HEK293 (cell line): ENCODE results near the gene DCLK1.
A peak's percentile ranks its signal among the peaks of the same experiment; 100 is the strongest.

ENCODE experiments used
- CTCF ChIA-PET: fragments of 350-600 bp; formaldehyde crosslinking; extraction: SDS; loops from one replicate; lab custom pipeline; 2021; ENCODE audit warnings: antibody characterized with exemption; lab: Yijun Ruan, JAX
- POLR2A ChIA-PET: fragments of 300-600 bp; formaldehyde crosslinking; extraction: SDS; loops from one replicate; lab custom pipeline; 2020; ENCODE audit warnings: antibody characterized with exemption, inconsistent platforms; lab: Yijun Ruan, JAX
- H3K27ac ChIP-seq: fragments of 200-500 bp; sonication (Bioruptor generic); 2 replicates; pipeline ENCODE4 v1.5.1; 2014; ENCODE audit warnings: low read depth, low read length, control low read depth, inconsistent platforms; ENCODE audit errors: extremely low read depth
- H3K36me3 ChIP-seq, 2 experiments: fragments of 200-500 bp in 1 of 2; sonication (Bioruptor generic) in 1 of 2; 1 replicate in 1 of 2; 2 replicates in 1 of 2; pipeline ENCODE4 v1.5.1; 2014 to 2017; ENCODE audit warnings: inconsistent platforms in 2 of 2, low read length in 2 of 2; ENCODE audit not compliant: control insufficient read depth in 2 of 2, insufficient read depth in 1 of 2
- H3K4me1 ChIP-seq: fragments of 200-500 bp; sonication (Bioruptor generic); 2 replicates; pipeline ENCODE4 v1.5.1; 2014; ENCODE audit warnings: mild to moderate bottlenecking, low read length, inconsistent platforms; ENCODE audit not compliant: control insufficient read depth, insufficient read depth
- H3K4me3 ChIP-seq: 2 replicates; pipeline ENCODE4 v1.5.1; 2011; ENCODE audit warnings: low read depth, mild to moderate bottlenecking, control low read depth, low read length, moderate library complexity
- H3K9me3 ChIP-seq: fragments of 200-500 bp; sonication (Bioruptor generic); 2 replicates; pipeline ENCODE4 v1.5.1; 2014; ENCODE audit warnings: low read depth, low read length, inconsistent platforms; ENCODE audit not compliant: control insufficient read depth, insufficient read depth
- GLI2 ChIP-seq: fragments of 450-650 bp; formaldehyde crosslinking; IDR thresholded peaks from 2 replicates; pipeline ENCODE4; 2017; ENCODE audit warnings: missing biosample characterization, missing genetic modification characterization, low read depth, borderline replicate concordance
- SP3 ChIP-seq: fragments of 450-650 bp; formaldehyde crosslinking; IDR thresholded peaks from 2 replicates; pipeline ENCODE4 v1.5.1; 2016; ENCODE audit warnings: missing biosample characterization, missing genetic modification characterization
- ZNF114 ChIP-seq: fragments of 450-650 bp; formaldehyde crosslinking; IDR thresholded peaks from 2 replicates; pipeline ENCODE4 v1.5.0; 2017; ENCODE audit warnings: missing biosample characterization, missing genetic modification characterization
- ZNF169 ChIP-seq: fragments of 450-650 bp; formaldehyde crosslinking; IDR thresholded peaks from 2 replicates; pipeline ENCODE4 v1.5.1; 2016; ENCODE audit warnings: missing biosample characterization, missing genetic modification characterization
- ZNF214 ChIP-seq: fragments of 450-650 bp; formaldehyde crosslinking; IDR thresholded peaks from 2 replicates; pipeline ENCODE4 v1.5.1; 2017; ENCODE audit warnings: missing biosample characterization, mild to moderate bottlenecking, missing genetic modification characterization, borderline replicate concordance
- ZNF266 ChIP-seq: fragments of 450-650 bp; formaldehyde crosslinking; IDR thresholded peaks from 2 replicates; pipeline ENCODE4 v1.5.1; 2016; ENCODE audit warnings: missing biosample characterization, missing genetic modification characterization, low read depth
- ZNF404 ChIP-seq: fragments of 450-650 bp; formaldehyde crosslinking; IDR thresholded peaks from 2 replicates; pipeline ENCODE4 v1.5.1; 2017; ENCODE audit warnings: missing biosample characterization, missing genetic modification characterization
- ZNF529 ChIP-seq: fragments of 450-650 bp; formaldehyde crosslinking; IDR thresholded peaks from 2 replicates; pipeline ENCODE4 v1.5.1; 2017; ENCODE audit warnings: missing genetic modification characterization, missing biosample characterization; ENCODE audit not compliant: insufficient replicate concordance
- ZNF555 ChIP-seq: fragments of 450-650 bp; formaldehyde crosslinking; conservative IDR thresholded peaks from 2 replicates; pipeline ENCODE4 v1.5.1; 2017; ENCODE audit warnings: missing biosample characterization, mild to moderate bottlenecking, missing genetic modification characterization, inconsistent platforms
- ZNF558 ChIP-seq: fragments of 450-650 bp; formaldehyde crosslinking; IDR thresholded peaks from 2 replicates; pipeline ENCODE4 v1.5.1; 2016; ENCODE audit warnings: missing biosample characterization, missing genetic modification characterization
- ZNF560 ChIP-seq: fragments of 450-650 bp; formaldehyde crosslinking; IDR thresholded peaks from 2 replicates; pipeline ENCODE4 v1.5.1; 2017; ENCODE audit warnings: missing biosample characterization, missing genetic modification characterization, borderline replicate concordance
- ZNF600 ChIP-seq: fragments of 450-650 bp; formaldehyde crosslinking; IDR thresholded peaks from 2 replicates; pipeline ENCODE4 v1.5.1; 2016; ENCODE audit warnings: missing biosample characterization, missing genetic modification characterization
- ZNF610 ChIP-seq: fragments of 450-650 bp; formaldehyde crosslinking; IDR thresholded peaks from 2 replicates; pipeline ENCODE4 v1.5.1; 2016; ENCODE audit warnings: missing biosample characterization, missing genetic modification characterization, borderline replicate concordance
- ZNF654 ChIP-seq: fragments of 450-650 bp; formaldehyde crosslinking; IDR thresholded peaks from 2 replicates; pipeline ENCODE4 v1.5.1; 2016; ENCODE audit warnings: low read depth, missing biosample characterization, missing genetic modification characterization
- ZSCAN30 ChIP-seq: fragments of 450-650 bp; IDR thresholded peaks from 2 replicates; pipeline ENCODE4 v1.5.1; 2018; ENCODE audit warnings: missing biosample characterization, mild to moderate bottlenecking, missing genetic modification characterization, moderate library complexity
- TF ChIP-seq, protein P1 (sequence below): fragments of 450-650 bp; formaldehyde crosslinking; IDR thresholded peaks from 2 replicates; pipeline ENCODE4 v1.5.1; 2017; ENCODE audit warnings: missing biosample characterization, missing genetic modification characterization
- TF ChIP-seq, protein P2 (sequence below): fragments of 450-650 bp; formaldehyde crosslinking; IDR thresholded peaks from 2 replicates; pipeline ENCODE4 v1.5.1; 2016; ENCODE audit warnings: missing biosample characterization, missing genetic modification characterization
- TF ChIP-seq, protein P3 (sequence below): fragments of 450-650 bp; formaldehyde crosslinking; IDR thresholded peaks from 2 replicates; pipeline ENCODE4 v1.5.1; 2016; ENCODE audit warnings: missing biosample characterization, missing genetic modification characterization
- TF ChIP-seq, protein P4 (sequence below): fragments of 450-650 bp; formaldehyde crosslinking; IDR thresholded peaks from 2 replicates; pipeline ENCODE4 v1.5.1; 2016; ENCODE audit warnings: missing biosample characterization, missing genetic modification characterization
- TF ChIP-seq, protein P5 (sequence below): fragments of 450-650 bp; formaldehyde crosslinking; IDR thresholded peaks from 2 replicates; pipeline ENCODE4 v1.5.1; 2016; ENCODE audit warnings: missing biosample characterization, missing genetic modification characterization

The DCLK1 gene

DNA sequence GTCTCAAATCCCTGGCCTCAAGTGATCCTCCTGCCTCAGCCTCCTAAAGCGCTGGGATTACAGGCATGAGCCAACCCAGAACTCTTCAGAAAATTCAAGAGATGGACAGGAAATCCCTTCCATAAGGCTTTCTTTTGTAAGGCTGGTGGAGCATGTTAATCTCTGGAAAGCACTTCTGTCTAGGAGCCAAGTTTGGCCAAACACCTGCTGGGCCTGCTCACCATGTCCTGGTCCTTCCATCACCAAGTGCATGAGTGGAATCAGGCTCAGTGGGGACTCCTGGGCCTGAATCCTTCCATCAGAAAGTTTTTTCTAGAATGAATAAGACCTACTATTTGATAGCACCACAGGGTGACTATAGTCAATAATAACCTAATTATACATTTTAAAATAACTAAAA lies 148.0 kb downstream of the DCLK1 start (continued):
- TF ChIP-seq, protein P1, sequence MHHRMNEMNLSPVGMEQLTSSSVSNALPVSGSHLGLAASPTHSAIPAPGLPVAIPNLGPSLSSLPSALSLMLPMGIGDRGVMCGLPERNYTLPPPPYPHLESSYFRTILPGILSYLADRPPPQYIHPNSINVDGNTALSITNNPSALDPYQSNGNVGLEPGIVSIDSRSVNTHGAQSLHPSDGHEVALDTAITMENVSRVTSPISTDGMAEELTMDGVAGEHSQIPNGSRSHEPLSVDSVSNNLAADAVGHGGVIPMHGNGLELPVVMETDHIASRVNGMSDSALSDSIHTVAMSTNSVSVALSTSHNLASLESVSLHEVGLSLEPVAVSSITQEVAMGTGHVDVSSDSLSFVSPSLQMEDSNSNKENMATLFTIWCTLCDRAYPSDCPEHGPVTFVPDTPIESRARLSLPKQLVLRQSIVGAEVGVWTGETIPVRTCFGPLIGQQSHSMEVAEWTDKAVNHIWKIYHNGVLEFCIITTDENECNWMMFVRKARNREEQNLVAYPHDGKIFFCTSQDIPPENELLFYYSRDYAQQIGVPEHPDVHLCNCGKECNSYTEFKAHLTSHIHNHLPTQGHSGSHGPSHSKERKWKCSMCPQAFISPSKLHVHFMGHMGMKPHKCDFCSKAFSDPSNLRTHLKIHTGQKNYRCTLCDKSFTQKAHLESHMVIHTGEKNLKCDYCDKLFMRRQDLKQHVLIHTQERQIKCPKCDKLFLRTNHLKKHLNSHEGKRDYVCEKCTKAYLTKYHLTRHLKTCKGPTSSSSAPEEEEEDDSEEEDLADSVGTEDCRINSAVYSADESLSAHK (tag by site-specific recombination) = no peak
- no peak for TF ChIP-seq ZNF600 (tag by site-specific recombination)
- TF ChIP-seq ZSCAN30 (tag by site-specific recombination) = no peak

DNA sequence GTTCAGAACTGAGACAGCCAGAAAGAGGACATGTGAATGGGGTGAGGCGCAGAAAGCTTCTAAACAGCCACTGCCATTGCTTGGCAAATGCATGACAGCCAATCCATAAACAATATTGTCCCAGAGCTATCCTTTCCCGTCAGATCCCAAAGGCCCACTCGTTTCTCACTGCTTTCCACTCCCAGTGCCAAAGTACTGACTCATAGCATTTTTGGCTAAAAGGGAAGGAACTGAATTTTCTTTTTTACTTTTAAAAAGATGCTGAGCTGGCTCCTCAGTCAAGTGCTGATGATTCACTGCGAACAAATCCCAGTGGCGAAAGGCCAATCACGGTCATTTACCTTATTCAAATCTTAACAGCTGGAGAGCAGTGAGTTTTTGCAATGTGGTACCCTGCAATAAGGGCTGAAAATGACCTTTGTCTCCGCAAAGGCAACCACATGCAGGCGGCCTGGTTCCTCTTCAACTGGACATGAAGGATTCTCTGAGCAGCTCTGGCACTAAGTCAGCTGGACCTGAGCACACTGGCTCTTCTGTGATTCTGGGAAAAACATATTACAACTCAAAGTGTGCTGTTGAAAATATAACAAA lies 151.7 kb downstream of the DCLK1 start:
- Histone ChIP-seq H3K36me3 (no peaks in the 10 kb centered on the region), H3K4me3 (no peak overlapping the region), H3K9me3 (no peaks in the 10 kb centered on the region), H3K4me1 (no peaks in the 10 kb centered on the region), H3K27ac (no peak overlapping the region)
- ChIA-PET CTCF (interaction anchor here (0.6 to 2.4 kb wide), 18 partner anchors 8 to 1469 kb away, joined by 3 to 31 read pairs (median 4); no protein-coding TSS in a partner anchor), POLR2A (no interaction called here)
- TF ChIP-seq, protein P2, sequence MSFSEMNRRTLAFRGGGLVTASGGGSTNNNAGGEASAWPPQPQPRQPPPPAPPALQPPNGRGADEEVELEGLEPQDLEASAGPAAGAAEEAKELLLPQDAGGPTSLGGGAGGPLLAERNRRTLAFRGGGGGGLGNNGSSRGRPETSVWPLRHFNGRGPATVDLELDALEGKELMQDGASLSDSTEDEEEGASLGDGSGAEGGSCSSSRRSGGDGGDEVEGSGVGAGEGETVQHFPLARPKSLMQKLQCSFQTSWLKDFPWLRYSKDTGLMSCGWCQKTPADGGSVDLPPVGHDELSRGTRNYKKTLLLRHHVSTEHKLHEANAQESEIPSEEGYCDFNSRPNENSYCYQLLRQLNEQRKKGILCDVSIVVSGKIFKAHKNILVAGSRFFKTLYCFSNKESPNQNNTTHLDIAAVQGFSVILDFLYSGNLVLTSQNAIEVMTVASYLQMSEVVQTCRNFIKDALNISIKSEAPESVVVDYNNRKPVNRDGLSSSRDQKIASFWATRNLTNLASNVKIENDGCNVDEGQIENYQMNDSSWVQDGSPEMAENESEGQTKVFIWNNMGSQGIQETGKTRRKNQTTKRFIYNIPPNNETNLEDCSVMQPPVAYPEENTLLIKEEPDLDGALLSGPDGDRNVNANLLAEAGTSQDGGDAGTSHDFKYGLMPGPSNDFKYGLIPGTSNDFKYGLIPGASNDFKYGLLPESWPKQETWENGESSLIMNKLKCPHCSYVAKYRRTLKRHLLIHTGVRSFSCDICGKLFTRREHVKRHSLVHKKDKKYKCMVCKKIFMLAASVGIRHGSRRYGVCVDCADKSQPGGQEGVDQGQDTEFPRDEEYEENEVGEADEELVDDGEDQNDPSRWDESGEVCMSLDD = no peak
- TF ChIP-seq ZNF529 (tag by site-specific recombination) (no peak), ZNF610 (tag by site-specific recombination) (no peak), GLI2 (tag by site-specific recombination) (no peak), ZNF114 (no peak)
- TF ChIP-seq, protein P1 (tag by site-specific recombination) = no peak

DNA sequence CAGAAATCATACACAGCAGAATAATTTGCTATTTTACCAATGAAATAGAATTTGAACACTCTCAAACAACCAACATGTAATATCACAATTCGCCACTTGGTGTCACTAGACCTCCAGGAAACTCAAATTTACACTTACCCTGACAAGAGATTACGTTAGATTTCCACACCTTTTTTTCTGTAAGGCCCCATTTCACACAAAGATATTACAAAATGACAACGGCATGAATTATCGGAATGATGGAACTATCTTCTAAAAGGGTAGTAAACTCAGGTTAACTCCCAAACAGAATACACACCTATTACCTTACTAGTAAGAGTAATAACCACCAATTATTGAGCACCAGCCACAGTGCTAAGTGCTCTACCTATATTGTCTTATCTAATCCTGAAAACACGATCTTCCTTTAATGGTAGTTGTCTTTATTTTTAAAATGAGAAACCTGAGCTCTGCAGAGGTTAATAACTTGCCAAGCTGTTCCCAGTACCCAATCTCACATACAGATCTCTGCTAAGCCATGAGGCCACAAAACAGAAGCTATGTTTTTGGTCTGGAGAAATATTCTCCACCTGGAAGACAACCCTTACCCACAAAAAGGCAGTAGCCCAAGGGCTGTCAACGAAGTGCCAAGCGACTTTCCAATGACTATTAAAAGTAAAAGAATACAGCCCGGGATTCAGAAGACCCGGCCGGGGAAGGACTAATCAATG lies 152.4 kb downstream of the DCLK1 start:
- H3K4me3 ChIP-seq = no peak overlapping the region
- no peaks in the 10 kb centered on the region for H3K9me3 ChIP-seq
- ChIA-PET POLR2A (no interaction called here), CTCF (interaction anchor here (0.6 to 2.4 kb wide), 18 partner anchors 9 to 1469 kb away, joined by 3 to 31 read pairs (median 4); no protein-coding TSS in a partner anchor)
- H3K27ac ChIP-seq = no peak overlapping the region
- no peaks in the 10 kb centered on the region for H3K36me3 ChIP-seq
- no peaks in the 10 kb centered on the region for H3K4me1 ChIP-seq
- TF ChIP-seq ZNF214 (no peak), ZNF169 (tag by site-specific recombination) (no peak), ZNF558 (tag by site-specific recombination) (no peak), ZNF555 (no peak), ZNF560 (tag by site-specific recombination) (no peak), ZNF266 (no peak), SP3 (tag by site-specific recombination) (no peak), ZNF404 (tag by site-specific recombination) (no peak), ZNF654 (tag by site-specific recombination) (peak; percentile 87)
- TF ChIP-seq, protein P3, sequence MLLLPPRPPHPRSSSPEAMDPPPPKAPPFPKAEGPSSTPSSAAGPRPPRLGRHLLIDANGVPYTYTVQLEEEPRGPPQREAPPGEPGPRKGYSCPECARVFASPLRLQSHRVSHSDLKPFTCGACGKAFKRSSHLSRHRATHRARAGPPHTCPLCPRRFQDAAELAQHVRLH (tag by site-specific recombination) = no peak
- TF ChIP-seq, protein P4, sequence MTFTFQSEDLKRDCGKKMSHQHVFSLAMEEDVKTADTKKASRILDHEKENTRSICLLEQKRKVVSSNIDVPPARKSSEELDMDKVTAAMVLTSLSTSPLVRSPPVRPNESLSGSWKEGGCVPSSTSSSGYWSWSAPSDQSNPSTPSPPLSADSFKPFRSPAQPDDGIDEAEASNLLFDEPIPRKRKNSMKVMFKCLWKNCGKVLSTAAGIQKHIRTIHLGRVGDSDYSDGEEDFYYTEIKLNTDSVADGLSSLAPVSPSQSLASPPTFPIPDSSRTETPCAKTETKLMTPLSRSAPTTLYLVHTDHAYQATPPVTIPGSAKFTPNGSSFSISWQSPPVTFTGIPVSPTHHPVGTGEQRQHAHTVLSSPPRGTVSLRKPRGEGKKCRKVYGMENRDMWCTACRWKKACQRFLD (tag by site-specific recombination) = no peak
- TF ChIP-seq, protein P5, sequence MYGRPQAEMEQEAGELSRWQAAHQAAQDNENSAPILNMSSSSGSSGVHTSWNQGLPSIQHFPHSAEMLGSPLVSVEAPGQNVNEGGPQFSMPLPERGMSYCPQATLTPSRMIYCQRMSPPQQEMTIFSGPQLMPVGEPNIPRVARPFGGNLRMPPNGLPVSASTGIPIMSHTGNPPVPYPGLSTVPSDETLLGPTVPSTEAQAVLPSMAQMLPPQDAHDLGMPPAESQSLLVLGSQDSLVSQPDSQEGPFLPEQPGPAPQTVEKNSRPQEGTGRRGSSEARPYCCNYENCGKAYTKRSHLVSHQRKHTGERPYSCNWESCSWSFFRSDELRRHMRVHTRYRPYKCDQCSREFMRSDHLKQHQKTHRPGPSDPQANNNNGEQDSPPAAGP = no peak
